ENCODE results near the gene VGF.
A peak's percentile ranks its signal among the peaks of the same experiment; 100 is the strongest.
"Not testable (repeated sequence)": the region's sequence is repeated elsewhere in the genome, so short reads cannot be mapped to it uniquely, and the experiment has no call there.

The VGF gene

GRCh38 chr7:101134399-101134980 lies 30.9 kb downstream of the VGF start:
- no peak for DNase-seq (ENCODE audit: low read depth)

- DNase-seq (ENCODE audit: low read depth), result no peak
Measured at GRCh38 chr7:101133621-101134398, 31.6 kb downstream of the VGF start.

GRCh38 chr7:101132626-101133600 lies 32.5 kb downstream of the VGF start:
- not testable (repeated sequence) for DNase-seq (ENCODE audit: low read depth)

GRCh38 chr7:101129603-101130117 lies 35.7 kb downstream of the VGF start:
- no peak for DNase-seq (ENCODE audit: low read depth)

- no peak for DNase-seq (ENCODE audit: low read depth)
Measured at GRCh38 chr7:101128040-101128834, 37.1 kb downstream of the VGF start.

GRCh38 chr7:101127460-101128039 lies 37.8 kb downstream of the VGF start:
- DNase-seq (ENCODE audit: low read depth), result no peak

GRCh38 chr7:101126651-101127459 lies 38.5 kb downstream of the VGF start, which contains the start of gene SERPINE1:
Gene SERPINE1, plus strand, starts transcription at chr7:101127104. Its CDS starts 1,290 bp downstream, at chr7:101128394.
- peak; percentile 8 for DNase-seq (ENCODE audit: low read depth)

- no peak for DNase-seq (ENCODE audit: low read depth)
Measured at GRCh38 chr7:101125989-101126650, 39.2 kb downstream of the VGF start.

- DNase-seq (ENCODE audit: low read depth), result no peak
Measured at GRCh38 chr7:101124376-101125056, 40.9 kb downstream of the VGF start.

- no peak for DNase-seq (ENCODE audit: low read depth)
Measured at GRCh38 chr7:101123703-101124068, 41.7 kb downstream of the VGF start.

- DNase-seq (ENCODE audit: low read depth), result no peak
Measured at GRCh38 chr7:101122933-101123702, 42.3 kb downstream of the VGF start.

- DNase-seq (ENCODE audit: low read depth), result no peak
Measured at GRCh38 chr7:101121991-101122932, 43.1 kb downstream of the VGF start.

- DNase-seq (ENCODE audit: low read depth), result not testable (repeated sequence)
Measured at GRCh38 chr7:101121631-101121990, 43.8 kb downstream of the VGF start.

GRCh38 chr7:101120315-101120714 lies 45.1 kb downstream of the VGF start:
- DNase-seq (ENCODE audit: low read depth), result no peak

- DNase-seq (ENCODE audit: low read depth), result no peak
Measured at GRCh38 chr7:101119876-101120275, 45.5 kb downstream of the VGF start.

- DNase-seq (ENCODE audit: low read depth), result no peak
Measured at GRCh38 chr7:101118856-101119255, 46.5 kb downstream of the VGF start.

- no peak for DNase-seq (ENCODE audit: low read depth)
Measured at GRCh38 chr7:101116898-101117297, 48.5 kb downstream of the VGF start.

All from activated T-helper 9 cell treated with anti-CD3 and anti-CD28 coated beads, Interleukin-2, amount 50 U/mL, for 16 hours (primary cell).